Measurements from ENCODE around the gene CDKL1.

GRCh38 chr14:50319721-50320120 lies 77.0 kb downstream of the CDKL1 start:
- TF ChIP-seq EZH2 (IDR thresholded peaks at IDR 0.05; ENCODE audit: borderline replicate concordance, low read depth, low read length, severe bottlenecking) (no peak), CTCF (IDR thresholded peaks at IDR 0.05; ENCODE audit: borderline replicate concordance, extremely low read depth, low read length, poor library complexity, severe bottlenecking) (no peak)

Data from DND-41 (cell line).